GM12891 (cell line): Measurements from ENCODE around the gene NPHP4.

ENCODE experiments used
- PAX5 ChIP-seq: IDR thresholded peaks from 2 replicates; pipeline ENCODE4 v1.6.1; 2011; ENCODE audit warnings: low read length, moderate library complexity, mild to moderate bottlenecking; ENCODE audit not compliant: insufficient read depth, severe bottlenecking
- POLR2A ChIP-seq: IDR thresholded peaks from 2 replicates; pipeline ENCODE4 v1.6.1; 2011; ENCODE audit warnings: low read depth, low read length, control low read depth
- POLR2AphosphoS5 ChIP-seq: IDR thresholded peaks from 2 replicates; pipeline ENCODE4 v1.6.1; 2011; ENCODE audit warnings: low read depth, low read length, control low read depth
- SPI1 ChIP-seq: IDR thresholded peaks from 2 replicates; pipeline ENCODE4 v1.6.1; 2011; ENCODE audit warnings: low read depth, low read length, control low read depth
- TAF1 ChIP-seq: IDR thresholded peaks from 2 replicates; pipeline ENCODE4 v1.6.1; 2011; ENCODE audit warnings: low read depth, low read length, control low read depth

DNA sequence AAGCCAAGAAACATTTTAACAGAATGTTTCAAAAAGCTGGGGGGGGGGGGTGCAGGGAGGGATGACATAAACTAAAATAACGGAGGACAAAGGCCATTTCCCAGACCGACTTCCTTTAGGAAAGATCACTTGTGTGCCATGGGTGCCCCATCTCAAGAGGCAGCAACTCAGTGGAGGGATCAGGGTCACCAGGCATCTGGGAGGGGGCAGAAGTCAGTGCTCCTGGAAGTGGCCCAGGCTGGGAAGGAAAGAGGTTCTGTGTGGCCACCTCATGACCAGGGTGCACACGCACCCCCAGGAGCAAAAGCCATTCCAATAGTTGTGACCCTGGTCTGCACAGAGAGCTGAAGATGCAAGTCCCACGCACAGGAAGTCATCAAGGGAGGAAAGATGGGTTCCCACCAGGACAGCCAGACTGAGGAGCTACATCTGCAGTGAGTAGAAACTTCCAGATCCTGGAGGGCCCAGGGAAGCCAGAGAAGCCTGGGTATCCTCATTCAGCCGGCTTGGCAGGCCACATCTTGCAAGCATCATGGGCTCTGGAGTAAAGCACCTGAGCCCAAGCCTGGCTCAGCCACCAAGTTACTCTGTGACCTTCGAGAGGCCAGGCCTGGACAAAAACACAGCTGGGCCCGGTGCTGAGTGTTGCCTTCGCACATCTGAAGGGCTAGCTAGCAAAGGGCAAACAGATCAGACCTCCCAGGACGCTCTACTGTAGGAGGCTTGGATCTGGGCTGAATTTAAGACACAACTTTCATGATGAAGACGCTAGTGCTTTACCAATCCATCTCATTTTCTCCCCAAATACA is 36.0 kb downstream of the NPHP4 start:
- TF ChIP-seq POLR2A = no peak
- TF ChIP-seq TAF1 = no peak
- no peak for TF ChIP-seq POLR2AphosphoS5
- no peak for TF ChIP-seq SPI1
- no peak for TF ChIP-seq PAX5
